Measurements from ENCODE around the gene SAP30BP. TPM values are rescaled to one million over a fixed set of nuclear protein-coding genes. Genes with fewer than 3 reads are reported as not detected.

The SAP30BP gene
- total and polyA plus RNA-seq, 2 of the 13 experiments (the other 11 are each of a cell fraction or from before 2014, with no cell fraction given): 67.7 to 99.4 TPM

- TF ChIP-seq JUNB (CRISPR knock-in tag; IDR thresholded peaks at IDR 0.05; ENCODE audit: borderline replicate concordance): no peak
- no peak for TF ChIP-seq BRCA1 (CRISPR knock-in tag; IDR thresholded peaks at IDR 0.05)
- TF ChIP-seq PREB (CRISPR knock-in tag; IDR thresholded peaks at IDR 0.05): no peak
- TF ChIP-seq ZBTB14 (CRISPR knock-in tag; IDR thresholded peaks at IDR 0.05): no peak; the same call in 1 of the 2 replicates
- TF ChIP-seq ZHX2 (IDR thresholded peaks at IDR 0.05; ENCODE audit: low read depth): no peak
- TF ChIP-seq ZHX2 (CRISPR knock-in tag; IDR thresholded peaks at IDR 0.05; ENCODE audit: borderline replicate concordance): 0 out of 2 replicates have a peak, but pooled peaks have one; percentile 26
- no peak; the same call in 1 of the 2 replicates for TF ChIP-seq TARDBP (CRISPR knock-in tag; IDR thresholded peaks at IDR 0.05)
- TF ChIP-seq ZNF562 (CRISPR knock-in tag; IDR thresholded peaks at IDR 0.05; ENCODE audit: borderline replicate concordance): no peak
- TF ChIP-seq SP2 (CRISPR knock-in tag; IDR thresholded peaks at IDR 0.05): no peak
- TF ChIP-seq ZNF687 (CRISPR knock-in tag; IDR thresholded peaks at IDR 0.05): peak; percentile 68
- TF ChIP-seq ZNF337 (CRISPR knock-in tag; IDR thresholded peaks at IDR 0.05; ENCODE audit: borderline replicate concordance, low read depth): no peak
- TF ChIP-seq SNAPC5 (CRISPR knock-in tag; IDR thresholded peaks at IDR 0.05; ENCODE audit: borderline replicate concordance): no peak
- TF ChIP-seq PAF1 (CRISPR knock-in tag; IDR thresholded peaks at IDR 0.05): no peak
- TF ChIP-seq ZNF782 (CRISPR knock-in tag; IDR thresholded peaks at IDR 0.05; ENCODE audit: borderline replicate concordance): peak; percentile 20; the same call in 1 of the 2 replicates
- no peak for TF ChIP-seq ZNF34 (CRISPR knock-in tag; IDR thresholded peaks at IDR 0.05; ENCODE audit: borderline replicate concordance)
Observed at GRCh38 chr17:75720656-75721462, 53.7 kb downstream of the SAP30BP start, which contains the start of gene ITGB4 (continued).
